Activated CD8-positive, alpha-beta memory T cell treated with anti-CD3 and anti-CD28 coated beads for 1 hour (primary cell): ENCODE data around the gene NEDD8.

Experiments
- DNase-seq, 2 donors: peaks; one replicate each; pipeline ENCODE4 v3.0.0-alpha.2; 2020; ENCODE audit warnings: low read depth in 1 of 2; ENCODE audit errors: extremely low read depth in 1 of 2

Gene NEDD8

GRCh38 chr14:24182110-24182882 is 49.9 kb downstream of the NEDD8 start:
- DNase-seq = no peak

GRCh38 chr14:24181371-24182077 is 50.6 kb downstream of the NEDD8 start:
- no peak for DNase-seq

- no peak for DNase-seq
These were observed 52.0 kb downstream of the NEDD8 start for GRCh38 chr14:24179961-24180796.

GRCh38 chr14:24179294-24179960 is 52.7 kb downstream of the NEDD8 start:
- DNase-seq = no peak

GRCh38 chr14:24178399-24179178 is 53.6 kb downstream of the NEDD8 start:
- DNase-seq = no peak

GRCh38 chr14:24177891-24178290 is 54.3 kb downstream of the NEDD8 start:
- DNase-seq = no peak

GRCh38 chr14:24177041-24177825 is 54.9 kb downstream of the NEDD8 start:
- DNase-seq = no peak

- no peak for DNase-seq
These were observed 55.6 kb downstream of the NEDD8 start for GRCh38 chr14:24176599-24176998.

GRCh38 chr14:24172871-24173281 is 59.3 kb downstream of the NEDD8 start:
- DNase-seq = no peak

- no peak for DNase-seq
These were observed 59.8 kb downstream of the NEDD8 start for GRCh38 chr14:24172261-24172860.

- DNase-seq = peak; percentile 56 to 63
These were observed 60.5 kb downstream of the NEDD8 start, which contains the start of gene REC8 for GRCh38 chr14:24171422-24172260. TSS of gene REC8 (plus strand) at chr14:24172080. CDS start at chr14:24172553, 473 bp downstream.

- no peak for DNase-seq
These were observed 64.6 kb downstream of the NEDD8 start for GRCh38 chr14:24167469-24168114.
